ENCODE measurements around the gene KCNMA1. TPM values are rescaled to one million over a fixed set of nuclear protein-coding genes. Genes with fewer than 3 reads are reported as not detected.

KCNMA1 gene
- polyA plus RNA-seq, 1 donor from 2014 or later: 60.8 TPM

GRCh38 chr10:77616766-77617165 lies 20.8 kb downstream of the KCNMA1 start:
- H3K9me3 ChIP-seq (ENCODE audit: low read length): no peaks in the 10 kb centered on the region
- TF ChIP-seq POLR2AphosphoS5 (IDR thresholded peaks at IDR 0.05) (no peak), MXI1 (conservative IDR thresholded peaks at IDR 0.05; ENCODE audit: poor library complexity, severe bottlenecking) (no peak), TAF1 (IDR thresholded peaks at IDR 0.05; ENCODE audit: low read depth) (no peak), EP300 (conservative IDR thresholded peaks at IDR 0.05; ENCODE audit: poor library complexity, severe bottlenecking) (no peak), REST (IDR thresholded peaks at IDR 0.05; ENCODE audit: borderline replicate concordance) (no peak), EZH2 (IDR thresholded peaks at IDR 0.05; ENCODE audit: borderline replicate concordance, insufficient read depth, low read length, poor library complexity, severe bottlenecking) (no peak), CTCF (IDR thresholded peaks at IDR 0.05; ENCODE audit: poor library complexity, severe bottlenecking) (no peak), RAD21 (conservative IDR thresholded peaks at IDR 0.05) (no peak), SMC3 (conservative IDR thresholded peaks at IDR 0.05; ENCODE audit: poor library complexity) (no peak)
- H3K9me2 ChIP-seq (ENCODE audit: insufficient read depth, low read length): no peaks in the 10 kb centered on the region
- no peak overlapping the region for H3K4me2 ChIP-seq (ENCODE audit: low read length)
- no peak overlapping the region for H3K4me3 ChIP-seq (ENCODE audit: low read length)
- H2AFZ ChIP-seq (ENCODE audit: low read depth, low read length): no peak overlapping the region
- no peaks in the 10 kb centered on the region for H4K20me1 ChIP-seq (ENCODE audit: insufficient read depth)
- no peaks in the 10 kb centered on the region for H3K36me3 ChIP-seq (ENCODE audit: insufficient read depth, low read length)
- no peak overlapping the region for H3K9ac ChIP-seq (ENCODE audit: low read length)
- H3K27me3 ChIP-seq (ENCODE audit: insufficient read depth, low read depth, low read length): no peaks in the 10 kb centered on the region
- H3K79me2 ChIP-seq (replicated peaks; ENCODE audit: insufficient read depth, low read length): no peaks in the 10 kb centered on the region
- H3F3A ChIP-seq (ENCODE audit: insufficient read depth, low read length, poor library complexity, severe bottlenecking): no peaks in the 10 kb centered on the region
- no peak overlapping the region for H3K27ac ChIP-seq (ENCODE audit: low read length)

DNA sequence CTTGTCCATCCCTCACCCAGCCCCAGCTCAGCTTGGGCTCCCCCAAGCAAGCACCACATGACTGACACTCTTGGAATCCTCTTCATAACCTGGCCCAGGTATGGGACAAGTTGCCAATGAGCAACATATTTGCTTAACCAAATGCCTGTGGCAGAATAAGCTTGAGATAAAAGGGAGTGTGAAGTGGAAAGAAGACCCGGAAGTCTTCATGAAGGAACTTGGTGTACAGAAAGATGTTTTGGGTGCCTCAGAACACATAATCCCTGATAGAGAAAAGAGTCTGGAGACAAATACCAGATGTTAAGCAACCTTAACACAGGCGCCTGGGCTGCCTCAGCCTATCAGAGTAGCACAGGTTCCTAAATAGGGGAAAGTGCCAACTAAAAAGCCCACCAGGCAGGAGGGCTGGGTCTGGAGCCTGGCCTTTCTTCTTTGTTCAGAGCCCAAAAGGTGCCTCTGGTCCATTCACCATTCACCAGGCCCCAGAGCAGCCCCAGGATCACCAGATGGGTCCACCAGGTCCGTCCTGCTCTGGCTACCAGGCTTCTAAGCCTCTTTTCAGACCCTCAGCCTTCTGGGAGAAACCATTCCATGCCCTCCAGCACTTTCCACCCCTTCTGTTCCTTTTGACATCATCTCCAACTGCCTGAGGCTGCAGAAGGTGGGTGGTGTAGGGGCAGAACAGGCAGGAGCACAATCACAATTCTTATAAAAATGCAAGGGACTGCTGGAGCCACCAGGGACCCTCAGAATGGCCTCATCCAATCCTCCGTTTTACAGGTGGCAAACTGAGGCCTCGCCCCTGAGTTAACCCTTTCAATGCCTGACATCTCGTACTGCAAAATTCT lies 22.6 kb downstream of the KCNMA1 start:
- no peaks in the 10 kb centered on the region for H3K9me3 ChIP-seq (ENCODE audit: low read length)
- H3K36me3 ChIP-seq (ENCODE audit: insufficient read depth, low read length): no peaks in the 10 kb centered on the region
- H3K4me3 ChIP-seq (ENCODE audit: low read length): no peak overlapping the region
- H3K9me2 ChIP-seq (ENCODE audit: insufficient read depth, low read length): no peaks in the 10 kb centered on the region
- no peaks in the 10 kb centered on the region for H3K27me3 ChIP-seq (ENCODE audit: insufficient read depth, low read depth, low read length)
- H3F3A ChIP-seq (ENCODE audit: insufficient read depth, low read length, poor library complexity, severe bottlenecking): no peaks in the 10 kb centered on the region
- H3K9ac ChIP-seq (ENCODE audit: low read length): no peak overlapping the region
- H3K4me2 ChIP-seq (ENCODE audit: low read length): no peak overlapping the region
- no peak overlapping the region for H2AFZ ChIP-seq (ENCODE audit: low read depth, low read length)
- H3K79me2 ChIP-seq (replicated peaks; ENCODE audit: insufficient read depth, low read length): no peaks in the 10 kb centered on the region
- H4K20me1 ChIP-seq (ENCODE audit: insufficient read depth): no peaks in the 10 kb centered on the region
- H3K27ac ChIP-seq (ENCODE audit: low read length): no peak overlapping the region
- TF ChIP-seq RAD21 (conservative IDR thresholded peaks at IDR 0.05): no peak
- TF ChIP-seq REST (IDR thresholded peaks at IDR 0.05; ENCODE audit: borderline replicate concordance): no peak
- no peak for TF ChIP-seq EZH2 (IDR thresholded peaks at IDR 0.05; ENCODE audit: borderline replicate concordance, insufficient read depth, low read length, poor library complexity, severe bottlenecking)

Data from neural cell (in vitro differentiated cells).